SU-DHL-6 (cell line): Measurements from ENCODE around the gene TCEANC2.

ENCODE experiments used
- H2AFZ ChIP-seq: fragments of 200-600 bp; sonication (generic); 2 replicates; pipeline ENCODE4 v1.6.1; 2014; ENCODE audit warnings: low read depth, mild to moderate bottlenecking, moderate library complexity, mixed read lengths, antibody characterized with exemption, low read length; ENCODE audit not compliant: severe bottlenecking
- H3F3A ChIP-seq: fragments of 200-600 bp; shearing (Covaris generic); 2 replicates; pipeline ENCODE4 v1.6.0; 2016; ENCODE audit warnings: antibody characterized with exemption, mild to moderate bottlenecking; ENCODE audit not compliant: insufficient read depth
- H3K27ac ChIP-seq: fragments of 200-600 bp; sonication (generic); 2 replicates; pipeline ENCODE4 v1.5.1; 2016; ENCODE audit warnings: low read depth, mild to moderate bottlenecking, low read length, moderate library complexity, mixed read lengths
- H3K27me3 ChIP-seq: fragments of 200-600 bp; sonication (generic), shearing (Covaris generic); 2 replicates; pipeline ENCODE4 v1.6.0; 2014; ENCODE audit warnings: mild to moderate bottlenecking, low read length
- H3K36me3 ChIP-seq: fragments of 200-600 bp; sonication (generic); 2 replicates; pipeline ENCODE4 v1.6.1; 2014; ENCODE audit warnings: mild to moderate bottlenecking, low read length, mixed read lengths
- H3K4me2 ChIP-seq: fragments of 300-600, 200-600 bp; shearing (Covaris generic), sonication (generic); 2 replicates; pipeline ENCODE4 v1.6.0; 2014; ENCODE audit warnings: low read length, low read depth, mild to moderate bottlenecking; ENCODE audit not compliant: poor library complexity, severe bottlenecking
- H3K4me3 ChIP-seq: fragments of 200-600 bp; sonication (generic); 2 replicates; pipeline ENCODE4 v1.5.1; 2014; ENCODE audit warnings: antibody characterized with exemption, low read length, mild to moderate bottlenecking, mixed read lengths; ENCODE audit not compliant: insufficient read depth, poor library complexity, severe bottlenecking
- H3K79me2 ChIP-seq: fragments of 200-600 bp; sonication (generic); 2 replicates; pipeline ENCODE4 v1.6.1; 2014; ENCODE audit warnings: mild to moderate bottlenecking, low read length, moderate library complexity; ENCODE audit not compliant: insufficient read depth
- H3K9ac ChIP-seq: fragments of 200-600 bp; sonication (generic); 2 replicates; pipeline ENCODE4 v1.7.0; 2014; ENCODE audit warnings: mild to moderate bottlenecking, low read length
- H3K9me2 ChIP-seq: fragments of 200-600 bp; sonication (generic); replicated peaks from 2 replicates; pipeline ENCODE4 v1.6.1; 2014; ENCODE audit warnings: low read length; ENCODE audit not compliant: insufficient read depth
- H3K9me3 ChIP-seq: fragments of 200-600 bp; sonication (generic); 2 replicates; pipeline ENCODE4 v1.6.1; 2014; ENCODE audit warnings: low read length, mixed read lengths; ENCODE audit not compliant: insufficient read depth
- H4K20me1 ChIP-seq: fragments of 200-600 bp; sonication (generic); 2 replicates; pipeline ENCODE4 v1.6.1; 2014; ENCODE audit warnings: low read depth, mild to moderate bottlenecking, antibody characterized with exemption, low read length, moderate library complexity, mixed read lengths
- EZH2phosphoT487 ChIP-seq: fragments of 200-600 bp; sonication (generic), shearing (Covaris generic); conservative IDR thresholded peaks from 2 replicates; pipeline ENCODE4 v1.6.1; 2018; ENCODE audit warnings: mild to moderate bottlenecking, antibody characterized with exemption, low read length, moderate library complexity, mixed read lengths
- TF ChIP-seq, protein P1 (sequence below): fragments of 200-600 bp; sonication (generic); IDR thresholded peaks from one replicate; pipeline ENCODE4 v1.5.1; 2017; ENCODE audit warnings: antibody characterized with exemption, mild to moderate bottlenecking, low read length, moderate library complexity; ENCODE audit not compliant: insufficient read depth, poor library complexity, severe bottlenecking

TCEANC2 gene

DNA sequence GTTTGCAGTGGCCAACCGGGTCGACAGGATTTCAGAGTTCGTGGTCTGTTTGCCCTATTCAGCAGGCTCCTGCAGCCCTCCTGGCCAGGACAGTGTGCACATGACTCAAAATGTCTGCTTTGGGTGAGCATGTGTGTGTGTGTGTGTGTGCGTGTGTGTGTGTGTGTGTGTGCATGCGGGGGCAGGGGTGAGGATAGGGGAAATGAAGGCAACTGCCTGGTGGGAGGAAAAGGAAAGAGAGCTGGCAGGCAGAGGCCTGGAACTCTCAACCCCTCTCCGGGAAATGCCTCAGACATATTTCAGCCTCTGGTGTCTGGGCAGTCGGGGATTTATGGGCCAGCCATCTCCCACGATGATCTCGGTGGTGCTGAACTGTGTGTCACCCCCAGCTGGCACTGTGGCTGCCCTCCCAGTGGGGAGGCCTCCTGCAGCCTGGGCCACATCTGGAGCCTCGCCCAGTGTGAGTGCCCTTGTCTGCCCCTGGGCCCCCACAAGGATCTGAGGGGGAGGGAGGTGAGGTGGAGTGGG is 84.2 kb downstream of the TCEANC2 start:
- TF ChIP-seq EZH2phosphoT487, result no peak
- TF ChIP-seq, protein P1, sequence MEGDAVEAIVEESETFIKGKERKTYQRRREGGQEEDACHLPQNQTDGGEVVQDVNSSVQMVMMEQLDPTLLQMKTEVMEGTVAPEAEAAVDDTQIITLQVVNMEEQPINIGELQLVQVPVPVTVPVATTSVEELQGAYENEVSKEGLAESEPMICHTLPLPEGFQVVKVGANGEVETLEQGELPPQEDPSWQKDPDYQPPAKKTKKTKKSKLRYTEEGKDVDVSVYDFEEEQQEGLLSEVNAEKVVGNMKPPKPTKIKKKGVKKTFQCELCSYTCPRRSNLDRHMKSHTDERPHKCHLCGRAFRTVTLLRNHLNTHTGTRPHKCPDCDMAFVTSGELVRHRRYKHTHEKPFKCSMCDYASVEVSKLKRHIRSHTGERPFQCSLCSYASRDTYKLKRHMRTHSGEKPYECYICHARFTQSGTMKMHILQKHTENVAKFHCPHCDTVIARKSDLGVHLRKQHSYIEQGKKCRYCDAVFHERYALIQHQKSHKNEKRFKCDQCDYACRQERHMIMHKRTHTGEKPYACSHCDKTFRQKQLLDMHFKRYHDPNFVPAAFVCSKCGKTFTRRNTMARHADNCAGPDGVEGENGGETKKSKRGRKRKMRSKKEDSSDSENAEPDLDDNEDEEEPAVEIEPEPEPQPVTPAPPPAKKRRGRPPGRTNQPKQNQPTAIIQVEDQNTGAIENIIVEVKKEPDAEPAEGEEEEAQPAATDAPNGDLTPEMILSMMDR, result no peak
- Histone ChIP-seq H3K4me2 (no peak overlapping the region), H3K27me3 (no peaks in the 10 kb centered on the region), H3K36me3 (no peaks in the 10 kb centered on the region), H3K27ac (no peak overlapping the region), H4K20me1 (no peaks in the 10 kb centered on the region), H2AFZ (no peak overlapping the region), H3K9ac (no peak overlapping the region), H3K9me3 (no peaks in the 10 kb centered on the region), H3K4me3 (no peak overlapping the region), H3F3A (no peaks in the 10 kb centered on the region), H3K79me2 (no peaks in the 10 kb centered on the region), H3K9me2 (no peaks in the 10 kb centered on the region)

DNA sequence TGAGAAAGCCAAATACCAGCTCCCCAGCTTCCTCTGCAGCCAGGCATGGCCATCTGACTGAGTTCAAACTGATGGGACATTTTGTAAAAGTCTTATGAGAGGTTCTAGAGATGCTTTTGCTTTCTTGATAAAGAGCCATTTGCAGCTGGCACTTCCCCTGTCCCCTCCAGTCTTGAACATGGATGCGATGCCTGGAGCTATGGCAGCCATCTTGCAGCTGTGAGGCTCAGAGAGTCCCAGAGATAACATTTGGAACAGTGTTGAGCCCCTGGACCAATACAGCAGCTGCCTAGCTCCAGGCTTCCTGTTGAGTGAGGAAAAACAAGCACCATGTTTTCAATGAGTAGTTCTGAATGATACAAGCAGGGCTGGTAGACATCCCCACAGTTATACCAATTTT is 85.6 kb downstream of the TCEANC2 start:
- H4K20me1 ChIP-seq, result no peaks in the 10 kb centered on the region
- no peak for TF ChIP-seq EZH2phosphoT487
- TF ChIP-seq, protein P1, result no peak
- H3K27me3 ChIP-seq, result no peaks in the 10 kb centered on the region
- no peaks in the 10 kb centered on the region for H3F3A ChIP-seq
- H3K36me3 ChIP-seq, result no peaks in the 10 kb centered on the region
- H3K9me2 ChIP-seq, result no peaks in the 10 kb centered on the region
- H3K4me2 ChIP-seq, result no peak overlapping the region
- H2AFZ ChIP-seq, result no peak overlapping the region
- no peak overlapping the region for H3K27ac ChIP-seq
- no peak overlapping the region for H3K4me3 ChIP-seq
- H3K79me2 ChIP-seq, result no peaks in the 10 kb centered on the region
- no peak overlapping the region for H3K9ac ChIP-seq
- H3K9me3 ChIP-seq, result no peaks in the 10 kb centered on the region

DNA sequence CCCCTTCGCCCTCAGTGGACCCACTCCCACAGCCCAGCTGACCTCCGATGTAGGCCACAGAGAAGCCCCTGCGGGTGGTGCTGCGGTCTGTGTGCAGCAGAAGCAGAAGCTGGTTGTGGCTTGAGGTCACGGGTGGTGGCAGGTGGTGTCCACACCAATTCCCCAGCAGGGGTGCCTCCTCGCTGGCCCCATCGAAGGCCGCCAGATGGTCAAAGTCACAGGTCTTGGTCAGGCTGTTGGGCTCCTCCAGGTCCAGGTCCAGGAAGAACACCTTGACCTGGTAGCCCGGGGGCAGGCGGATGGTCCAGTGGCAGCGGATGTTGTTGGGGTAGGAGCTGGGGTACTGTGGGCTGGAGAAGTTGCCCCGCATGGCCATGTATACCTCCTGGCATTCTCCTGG is 86.3 kb downstream of the TCEANC2 start:
- no peak overlapping the region for H3K4me3 ChIP-seq
- no peaks in the 10 kb centered on the region for H3K36me3 ChIP-seq
- H3F3A ChIP-seq, result no peaks in the 10 kb centered on the region
- no peaks in the 10 kb centered on the region for H3K9me2 ChIP-seq
- TF ChIP-seq, protein P1, result no peak
- no peak for TF ChIP-seq EZH2phosphoT487
- H3K27me3 ChIP-seq, result no peaks in the 10 kb centered on the region
- H3K79me2 ChIP-seq, result no peaks in the 10 kb centered on the region
- no peak overlapping the region for H3K4me2 ChIP-seq
- no peak overlapping the region for H2AFZ ChIP-seq
- H3K9me3 ChIP-seq, result no peaks in the 10 kb centered on the region
- H4K20me1 ChIP-seq, result no peaks in the 10 kb centered on the region
- no peak overlapping the region for H3K27ac ChIP-seq
- no peak overlapping the region for H3K9ac ChIP-seq
